H4 (cell line): Measurements from ENCODE around the gene PSTK. TPM values are rescaled to one million over a fixed set of nuclear protein-coding genes. Genes with fewer than 3 reads are reported as not detected.

Experiments used
- DNase-seq: peaks from one replicate; pipeline ENCODE4 v3.0.0-alpha.2; 2015; ENCODE audit warnings: low spot score
- total RNA-seq: library from RNA; depleted of rRNA; stranded (reverse); fragments of >200 nt; shearing (Covaris generic); gene quantifications from 2 replicates; pipeline ENCODE4 v1.2.3, GENCODE V29; 2014; rRNA removed

Gene PSTK
- total RNA-seq, 1 experiment from 2014 or later, result 11.8 TPM

GRCh38 chr10:123019941-123020703, 39.9 kb downstream of the PSTK start:
- DNase-seq, result no peak

- no peak for DNase-seq
These were observed 41.3 kb downstream of the PSTK start for GRCh38 chr10:123021517-123021916.

- no peak for DNase-seq
These were observed 44.3 kb downstream of the PSTK start for GRCh38 chr10:123024540-123024939.

GRCh38 chr10:123026302-123026701, 46.1 kb downstream of the PSTK start:
- no peak for DNase-seq

GRCh38 chr10:123027861-123028260, 47.7 kb downstream of the PSTK start:
- DNase-seq, result no peak

- DNase-seq, result no peak
These were observed 50.9 kb downstream of the PSTK start for GRCh38 chr10:123031124-123031523.

GRCh38 chr10:123034332-123034731, 54.1 kb downstream of the PSTK start:
- no peak for DNase-seq

GRCh38 chr10:123035467-123036086, 55.4 kb downstream of the PSTK start:
- DNase-seq, result no peak

GRCh38 chr10:123038782-123039631, 58.8 kb downstream of the PSTK start:
- no peak for DNase-seq

- no peak for DNase-seq
These were observed 59.4 kb downstream of the PSTK start for GRCh38 chr10:123039632-123039930.

Other genes starting within 250 kb of the PSTK start
- 0.37 and 0.99 TPM in 2 replicates for gene CUZD1, start 134.5 kb upstream of the PSTK start, total RNA-seq
- 4.1 and 5.1 TPM in 2 replicates for gene FAM24B, start 100.8 kb upstream of the PSTK start, total RNA-seq
- gene FAM24A, start 69.8 kb upstream of the PSTK start, total RNA-seq, result not detected in 2 replicates
- 4.1 and 7.1 TPM in 2 replicates for gene C10orf88, start 26.2 kb upstream of the PSTK start, total RNA-seq
- gene IKZF5, start 28.4 kb downstream of the PSTK start, total RNA-seq, result 1.6 and 1.9 TPM in 2 replicates
- gene ACADSB, start 28.6 kb downstream of the PSTK start, total RNA-seq, result 4.1 and 6.6 TPM in 2 replicates
- 0.45 TPM in 1 of 2 replicates, not detected in the other for gene HMX3, start 155.6 kb downstream of the PSTK start, total RNA-seq
- gene HMX2, start 167.7 kb downstream of the PSTK start, total RNA-seq, result 0.27 TPM in 1 of 2 replicates, not detected in the other
- gene BUB3, start 174.0 kb downstream of the PSTK start, total RNA-seq, result 220 and 223 TPM in 2 replicates